NCI-H524 treated with DMSO at 0.1 percent for 48 hours (cell line): ENCODE results near the gene GALM.
"Not testable (repeated sequence)": the region's sequence is repeated elsewhere in the genome, so short reads cannot be mapped to it uniquely, and the experiment has no call there.

Experiments
- DNase-seq: peaks from one replicate; lab custom pipeline; 2025; lab: John Stamatoyannopoulos, UW

Gene GALM

GRCh38 chr2:38650012-38650411 is 15.9 kb upstream of the GALM start:
- no peak for DNase-seq

GRCh38 chr2:38650717-38651116 is 15.2 kb upstream of the GALM start:
- no peak for DNase-seq

DNA sequence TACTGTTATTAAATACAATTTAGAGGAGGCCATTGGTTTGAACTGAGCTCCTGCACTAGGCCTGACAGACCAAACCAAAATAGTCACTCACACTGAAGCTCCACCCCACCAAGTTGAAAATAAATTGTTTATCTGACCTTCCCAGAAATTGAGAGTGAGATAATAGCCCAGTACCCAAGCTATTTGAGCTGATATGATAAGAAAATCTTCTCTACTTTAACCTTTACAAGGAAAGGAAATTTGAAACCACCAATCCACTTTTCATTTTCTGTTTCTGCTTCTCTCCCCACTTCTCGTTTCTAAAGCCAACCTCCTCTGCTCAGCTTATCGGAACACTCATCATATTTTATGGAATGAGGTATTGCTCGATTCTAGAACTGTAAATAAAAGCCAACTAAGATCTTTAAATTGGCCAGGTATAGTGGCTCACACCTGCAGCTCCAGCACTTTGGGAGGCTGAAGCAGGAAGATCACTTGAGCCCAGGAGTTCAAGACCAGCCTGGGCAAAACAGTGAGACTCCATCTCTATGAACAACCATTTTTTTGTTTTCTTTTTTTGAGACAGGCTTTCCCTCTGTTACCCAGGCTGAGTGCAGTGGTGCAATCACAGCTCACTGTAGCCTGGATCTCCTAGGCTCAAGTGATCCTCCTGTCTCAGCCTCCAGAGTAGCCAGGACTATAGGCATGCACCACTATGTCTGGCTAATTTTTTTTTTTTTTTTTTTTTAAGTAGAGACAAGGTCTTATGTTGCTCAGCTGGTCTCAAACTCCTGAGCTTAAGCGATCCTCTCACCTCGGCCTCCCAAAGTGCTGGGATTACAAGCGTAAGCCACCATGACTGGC is 13.3 kb upstream of the GALM start:
- DNase-seq, result no peak

GRCh38 chr2:38653380-38653714 is 12.6 kb upstream of the GALM start:
- no peak for DNase-seq

DNA sequence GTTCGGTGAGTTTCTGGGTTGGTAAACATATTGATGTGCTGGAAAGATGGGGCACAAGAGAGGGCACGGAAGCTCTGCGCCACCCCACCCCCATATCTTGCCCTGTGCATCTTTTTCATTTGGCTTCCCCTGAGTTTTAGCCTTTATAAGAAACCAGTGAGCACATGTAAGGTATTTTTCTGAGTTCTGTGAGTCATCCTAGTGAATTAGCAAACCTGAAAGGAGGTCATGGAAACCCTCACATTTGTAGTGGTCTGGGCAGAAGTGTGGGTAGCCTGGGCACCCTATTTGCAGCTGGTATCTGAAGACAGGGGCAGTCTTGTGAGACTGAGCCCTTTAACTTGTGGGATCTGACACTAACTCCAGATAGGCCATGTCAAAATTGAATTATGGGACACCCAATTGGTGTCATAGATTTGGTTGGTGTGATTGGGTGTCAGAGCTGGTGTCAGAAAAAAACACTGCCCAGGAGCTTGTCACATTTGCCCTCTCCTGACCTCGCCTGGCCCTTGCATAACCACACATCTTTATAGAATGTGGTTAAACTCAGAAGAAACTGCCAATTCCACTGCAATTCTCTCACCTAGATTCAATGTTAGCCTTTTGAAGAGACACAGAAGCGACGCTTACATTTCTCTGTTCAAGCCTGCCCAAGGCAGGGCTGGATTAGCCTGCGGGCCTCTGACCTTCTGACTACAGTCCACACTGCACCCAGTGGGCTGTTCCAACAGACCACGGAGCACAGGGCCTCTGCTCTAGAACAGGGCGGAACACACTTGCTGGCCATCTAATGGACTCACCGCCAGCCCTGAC is 12.0 kb upstream of the GALM start:
- DNase-seq, result no peak

GRCh38 chr2:38654528-38655381 is 11.2 kb upstream of the GALM start:
- DNase-seq, result no peak

GRCh38 chr2:38655441-38655840 is 10.5 kb upstream of the GALM start:
- no peak for DNase-seq

- no peak for DNase-seq
Observed at GRCh38 chr2:38656866-38657480, 8.9 kb upstream of the GALM start.

DNA sequence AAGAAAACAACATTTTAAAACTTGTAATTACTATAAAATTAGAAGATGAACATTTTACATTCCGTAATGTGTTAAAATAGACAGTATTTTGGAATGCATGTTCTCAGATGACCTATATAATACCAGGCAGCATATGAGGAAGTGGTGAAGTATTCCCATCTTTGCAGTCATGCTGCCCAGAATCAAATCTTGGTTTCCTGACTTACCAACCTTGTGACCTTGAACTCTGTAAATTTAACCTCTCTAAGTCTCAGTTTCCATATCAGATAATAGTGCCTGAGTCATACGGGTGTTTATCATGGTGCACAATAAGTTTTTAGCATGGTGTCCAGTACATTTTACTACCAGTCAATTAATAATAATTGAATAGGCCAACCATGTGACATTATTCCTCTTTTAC is 7.3 kb upstream of the GALM start:
- DNase-seq, result no peak

DNA sequence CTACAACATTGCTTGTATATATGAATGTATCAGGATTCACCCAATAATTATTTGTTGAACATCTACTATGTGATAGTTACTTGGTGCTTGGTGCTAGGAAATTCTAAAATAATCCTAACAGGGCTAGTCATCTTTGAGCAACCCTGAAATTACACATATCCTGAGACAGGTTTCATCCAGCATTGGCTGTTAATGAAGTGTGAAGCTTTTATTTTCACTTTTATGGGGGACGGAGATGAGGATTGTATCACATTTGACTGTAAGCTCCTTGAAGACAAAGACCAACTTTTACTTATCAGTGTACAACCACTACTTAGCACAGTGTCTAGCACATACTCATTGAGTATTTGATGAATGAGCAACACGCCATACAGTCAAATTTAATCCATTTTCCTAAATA is 6.8 kb upstream of the GALM start:
- no peak for DNase-seq

DNA sequence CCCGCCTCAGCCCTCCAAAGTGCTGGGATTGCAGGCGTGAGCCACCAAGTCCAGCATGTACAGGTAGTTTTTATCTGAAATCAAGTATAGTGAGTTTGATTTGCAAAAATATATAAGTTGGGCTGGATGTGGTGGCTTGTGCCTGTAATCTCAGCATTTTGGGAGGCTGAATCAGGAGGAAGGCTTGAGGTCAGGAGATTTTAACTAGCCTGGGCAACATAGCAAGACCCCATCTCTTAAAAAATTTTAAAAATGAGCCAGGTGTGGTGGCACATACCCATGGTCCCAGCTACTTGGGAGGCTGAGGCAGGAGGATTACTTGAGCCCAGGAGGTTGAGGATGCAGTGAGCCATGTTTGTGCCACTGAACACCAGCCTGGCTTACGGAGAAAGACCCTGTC is 5.6 kb upstream of the GALM start:
- no peak for DNase-seq

DNA sequence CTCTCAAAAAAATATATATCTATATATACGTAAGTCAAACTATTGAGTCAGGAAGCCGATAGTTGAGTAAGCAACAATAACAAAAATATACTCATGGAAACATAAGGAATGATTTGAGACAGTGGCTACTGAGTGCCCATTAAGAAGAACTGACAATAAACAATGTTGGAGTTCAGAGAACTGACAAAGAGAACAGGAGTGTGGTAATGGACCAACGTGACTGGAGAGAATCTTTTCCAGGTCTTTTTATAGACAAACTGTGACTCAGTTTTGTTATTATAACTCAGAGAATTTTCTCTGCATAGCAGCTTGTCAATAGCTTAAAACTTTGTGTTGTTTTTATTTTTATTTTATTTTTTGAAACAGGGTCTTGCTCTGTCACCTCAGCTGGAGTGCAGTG is 4.6 kb upstream of the GALM start:
- DNase-seq, result no peak

DNA sequence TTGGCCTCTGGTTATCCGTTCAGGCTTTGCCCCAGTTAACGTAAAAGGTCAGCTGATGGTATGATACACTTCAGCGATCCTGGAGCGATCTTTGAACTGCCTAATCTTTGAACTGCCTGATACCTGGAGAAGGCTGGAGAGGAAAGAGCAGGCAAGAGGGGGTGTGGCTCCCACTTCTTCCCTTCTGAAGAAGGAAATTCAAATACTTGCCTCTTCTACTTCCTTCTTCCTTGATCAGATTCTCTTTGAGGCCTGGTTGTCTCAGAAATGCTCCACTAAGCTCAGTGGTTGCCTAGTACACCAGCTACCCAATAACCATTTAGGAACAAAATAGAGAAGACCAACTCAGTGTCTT is 619 bp downstream of the GALM start:
- DNase-seq, result no peak

- no peak for DNase-seq
Observed at GRCh38 chr2:38668092-38668491, 2.2 kb downstream of the GALM start.

- no peak for DNase-seq
Observed at GRCh38 chr2:38668779-38669479, 3.0 kb downstream of the GALM start.

GRCh38 chr2:38671303-38671702 is 5.4 kb downstream of the GALM start:
- DNase-seq, result no peak

DNA sequence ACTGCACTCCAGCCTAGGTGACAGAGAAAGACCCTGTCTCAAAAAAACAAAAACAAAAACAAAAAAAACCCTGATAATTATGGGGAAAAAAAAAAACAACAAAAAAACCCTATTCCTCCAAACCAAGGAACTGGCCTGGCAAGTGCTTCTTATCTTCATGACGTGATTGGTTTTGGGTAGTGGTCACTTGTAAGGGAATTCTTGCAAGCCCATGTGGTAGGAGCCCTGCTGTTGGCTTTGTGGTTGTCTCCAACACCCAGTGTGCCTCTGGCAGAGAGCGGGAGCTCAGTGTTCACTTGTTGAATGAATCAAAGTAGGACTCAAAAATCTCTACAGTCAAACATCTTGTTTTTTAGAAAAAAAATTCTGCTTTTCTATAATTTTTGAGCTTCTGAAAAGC is 6.0 kb downstream of the GALM start:
- no peak for DNase-seq

- no peak for DNase-seq
Observed at GRCh38 chr2:38672445-38673391, 6.8 kb downstream of the GALM start.

DNA sequence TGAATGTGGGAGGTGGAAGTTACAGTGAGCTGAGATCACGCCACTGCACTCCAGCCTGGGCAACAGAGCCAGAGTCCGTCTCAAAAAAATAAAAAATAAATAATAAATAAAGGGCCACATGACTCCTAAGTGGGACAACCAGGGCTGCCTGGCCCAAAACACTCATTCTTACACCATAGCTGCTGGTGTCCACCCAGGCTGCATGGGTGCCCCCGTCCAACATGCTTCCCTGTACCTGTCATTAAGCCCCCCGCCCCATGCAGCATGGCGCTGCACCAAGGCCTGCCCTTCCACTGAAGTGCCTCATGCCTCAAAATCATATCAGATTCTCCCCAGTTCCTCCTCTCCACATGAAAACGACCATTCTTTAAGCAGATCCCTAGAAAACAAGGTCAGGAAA is 10.8 kb downstream of the GALM start:
- no peak for DNase-seq

- DNase-seq, result not testable (repeated sequence)
Observed at GRCh38 chr2:38680868-38681267, 15.0 kb downstream of the GALM start.
